Superior temporal gyrus (tissue), 1 donor: ENCODE results near the gene LEAP2.
A peak's percentile ranks its signal among the peaks of the same experiment; 100 is the strongest.
"Not testable (repeated sequence)": the region's sequence is repeated elsewhere in the genome, so short reads cannot be mapped to it uniquely, and the experiment has no call there.

ENCODE experiments used
- DNase-seq: peaks from one replicate; pipeline ENCODE4 v3.0.0-alpha.2; 2016; ENCODE audit errors: extremely low spot score

The LEAP2 gene

GRCh38 chr5:132840896-132841295 is 32.6 kb upstream of the LEAP2 start:
- DNase-seq = no peak

GRCh38 chr5:132841305-132841704 is 32.2 kb upstream of the LEAP2 start:
- no peak for DNase-seq

GRCh38 chr5:132848270-132848669 is 25.2 kb upstream of the LEAP2 start:
- no peak for DNase-seq

- no peak for DNase-seq
These were observed 24.1 kb upstream of the LEAP2 start for GRCh38 chr5:132849347-132849746.

- DNase-seq = no peak
These were observed 23.4 kb upstream of the LEAP2 start for GRCh38 chr5:132850066-132850465.

GRCh38 chr5:132853323-132853722 is 20.1 kb upstream of the LEAP2 start:
- no peak for DNase-seq

GRCh38 chr5:132853790-132854189 is 19.7 kb upstream of the LEAP2 start:
- no peak for DNase-seq

GRCh38 chr5:132854301-132854700 is 19.2 kb upstream of the LEAP2 start:
- DNase-seq = no peak

- not testable (repeated sequence) for DNase-seq
These were observed 18.5 kb upstream of the LEAP2 start for GRCh38 chr5:132854992-132855391.

- no peak for DNase-seq
These were observed 17.5 kb upstream of the LEAP2 start for GRCh38 chr5:132856011-132856410.

GRCh38 chr5:132859889-132860437 is 13.5 kb upstream of the LEAP2 start:
- no peak for DNase-seq

- no peak for DNase-seq
These were observed 12.7 kb upstream of the LEAP2 start for GRCh38 chr5:132860742-132861141.

GRCh38 chr5:132865668-132866341 is 7.7 kb upstream of the LEAP2 start:
- peak; percentile 34 for DNase-seq

- DNase-seq = peak; percentile 100
These were observed 7.0 kb upstream of the LEAP2 start, which contains the start of the genes GDF9 and UQCRQ for GRCh38 chr5:132866342-132867045. Gene GDF9, minus strand, starts transcription at chr5:132866469. Its CDS starts 1,936 bp downstream, at chr5:132864533. Gene UQCRQ, plus strand, starts transcription at chr5:132866642. Its CDS starts 240 bp downstream, at chr5:132866882.

GRCh38 chr5:132867046-132867451 is 6.4 kb upstream of the LEAP2 start:
- no peak for DNase-seq

GRCh38 chr5:132868754-132869153 is 4.7 kb upstream of the LEAP2 start:
- no peak for DNase-seq

- DNase-seq = no peak
These were observed 2.7 kb upstream of the LEAP2 start for GRCh38 chr5:132870801-132871200.

- no peak for DNase-seq
These were observed 1.8 kb upstream of the LEAP2 start for GRCh38 chr5:132871459-132872284.

- DNase-seq = no peak
These were observed 715 bp upstream of the LEAP2 start for GRCh38 chr5:132872788-132873118.

- no peak for DNase-seq
These were observed 433 bp downstream of the LEAP2 start for GRCh38 chr5:132873930-132874271.

GRCh38 chr5:132876020-132876759 is 2.7 kb downstream of the LEAP2 start:
- no peak for DNase-seq

GRCh38 chr5:132877466-132877865 is 4.0 kb downstream of the LEAP2 start:
- peak; percentile 58 for DNase-seq
